HUES48 (cell line): Measurements from ENCODE around the gene SLC44A5.
"Not testable (repeated sequence)": the region's sequence is repeated elsewhere in the genome, so short reads cannot be mapped to it uniquely, and the experiment has no call there.

Experiments
- H3K27ac ChIP-seq: one replicate; pipeline ENCODE4 v1.7.0; 2013; ENCODE audit warnings: low read depth, low read length, inconsistent platforms
- H3K27me3 ChIP-seq: 2 replicates; pipeline ENCODE4 v1.6.1; 2013; ENCODE audit warnings: mild to moderate bottlenecking, low read length; ENCODE audit not compliant: control insufficient read depth, insufficient read depth
- H3K36me3 ChIP-seq: 2 replicates; pipeline ENCODE4 v1.6.1; 2013; ENCODE audit warnings: low read length; ENCODE audit not compliant: control insufficient read depth, insufficient read depth
- H3K4me1 ChIP-seq: 2 replicates; pipeline ENCODE4 v1.6.1; 2013; ENCODE audit warnings: mild to moderate bottlenecking, low read length; ENCODE audit not compliant: control insufficient read depth, insufficient read depth
- H3K4me3 ChIP-seq: 2 replicates; pipeline ENCODE4 v1.5.1; 2013; ENCODE audit warnings: mild to moderate bottlenecking, low read depth, low read length
- H3K9ac ChIP-seq: 2 replicates; pipeline ENCODE4 v1.6.1; 2013; ENCODE audit warnings: mild to moderate bottlenecking, low read depth, low read length, moderate library complexity
- H3K9me3 ChIP-seq: 2 replicates; pipeline ENCODE4 v1.6.1; 2013; ENCODE audit warnings: low read length; ENCODE audit not compliant: control insufficient read depth, insufficient read depth

Gene SLC44A5

DNA sequence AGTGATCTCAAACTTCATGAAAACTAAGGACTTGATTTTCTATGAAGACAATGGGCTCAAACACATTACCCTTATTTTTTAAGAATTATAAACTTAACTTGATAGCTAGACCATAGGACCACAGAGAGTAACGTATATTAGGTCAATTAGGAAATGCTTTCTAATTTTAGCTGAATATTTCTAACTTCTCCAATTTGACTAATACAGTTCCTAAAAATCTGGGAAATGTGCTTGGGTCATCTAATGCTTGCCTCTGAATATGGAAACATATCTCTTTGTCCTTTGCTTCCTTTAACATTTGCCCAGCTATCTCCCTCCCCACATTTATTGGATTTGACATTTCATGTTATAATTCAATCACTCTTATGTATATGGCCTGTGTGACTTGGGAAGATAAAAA, 335.3 kb downstream of the SLC44A5 start:
- no peaks in the 10 kb centered on the region for H3K36me3 ChIP-seq
- no peak overlapping the region for H3K4me3 ChIP-seq
- no peak overlapping the region for H3K27ac ChIP-seq
- no peak overlapping the region for H3K9ac ChIP-seq
- H3K4me1 ChIP-seq: no peaks in the 10 kb centered on the region
- no peaks in the 10 kb centered on the region for H3K27me3 ChIP-seq
- no peaks in the 10 kb centered on the region for H3K9me3 ChIP-seq

- no peaks in the 10 kb centered on the region for H3K36me3 ChIP-seq
- H3K4me1 ChIP-seq: no peaks in the 10 kb centered on the region
- no peak overlapping the region for H3K4me3 ChIP-seq
- no peaks in the 10 kb centered on the region for H3K27me3 ChIP-seq
- no peak overlapping the region for H3K9ac ChIP-seq
- H3K27ac ChIP-seq: no peak overlapping the region
- no peaks in the 10 kb centered on the region for H3K9me3 ChIP-seq
Measured at GRCh38 chr1:75274920-75275506, 335.9 kb downstream of the SLC44A5 start.

- H3K9ac ChIP-seq: no peak overlapping the region
- no peaks in the 10 kb centered on the region for H3K9me3 ChIP-seq
- H3K27me3 ChIP-seq: no peaks in the 10 kb centered on the region
- no peak overlapping the region for H3K27ac ChIP-seq
- no peaks in the 10 kb centered on the region for H3K36me3 ChIP-seq
- no peak overlapping the region for H3K4me3 ChIP-seq
- H3K4me1 ChIP-seq: no peaks in the 10 kb centered on the region
Measured at GRCh38 chr1:75273110-75273509, 337.8 kb downstream of the SLC44A5 start.

DNA sequence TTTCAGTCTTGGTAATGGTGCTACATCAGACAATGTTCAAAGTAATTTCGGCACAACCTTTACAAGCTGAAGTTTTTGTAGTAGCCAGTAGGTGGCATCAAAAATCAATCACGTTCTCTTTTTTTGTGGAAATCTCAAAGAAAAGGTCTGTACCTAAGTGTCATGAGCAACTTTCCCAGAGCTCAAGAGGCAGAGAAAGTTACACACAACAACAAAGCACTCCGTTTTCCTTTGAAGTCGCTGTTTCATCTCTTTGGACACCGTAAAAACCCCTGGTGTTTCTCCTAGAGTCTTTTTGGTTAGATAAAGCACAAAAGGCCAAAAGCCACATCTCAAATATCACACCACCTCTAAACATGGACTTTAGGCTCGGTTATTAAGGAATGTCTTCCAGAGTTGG, 345.1 kb downstream of the SLC44A5 start:
- H3K27me3 ChIP-seq: no peaks in the 10 kb centered on the region
- no peaks in the 10 kb centered on the region for H3K4me1 ChIP-seq
- no peaks in the 10 kb centered on the region for H3K9me3 ChIP-seq
- no peak overlapping the region for H3K27ac ChIP-seq
- no peaks in the 10 kb centered on the region for H3K36me3 ChIP-seq
- H3K9ac ChIP-seq: no peak overlapping the region
- H3K4me3 ChIP-seq: no peak overlapping the region

DNA sequence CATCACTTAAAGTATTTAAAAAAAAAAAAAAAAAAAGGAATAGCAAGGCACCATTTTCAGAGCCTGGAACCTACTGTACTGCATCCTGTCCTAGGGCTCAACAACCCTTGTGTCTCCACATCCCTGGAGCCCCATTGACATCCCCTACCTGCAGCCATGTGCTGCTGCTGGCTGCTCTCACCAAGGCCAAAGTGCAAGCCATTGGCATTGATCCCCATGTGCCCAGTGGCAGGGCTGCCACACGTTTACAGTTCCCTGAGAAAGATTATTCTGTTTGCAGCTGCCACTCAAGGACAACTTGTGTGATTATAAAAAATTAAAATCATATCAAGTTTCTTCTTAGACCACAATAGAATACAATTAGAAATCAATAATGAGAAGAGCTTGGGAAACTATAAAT, 346.8 kb downstream of the SLC44A5 start:
- H3K9ac ChIP-seq: no peak overlapping the region
- no peaks in the 10 kb centered on the region for H3K9me3 ChIP-seq
- H3K36me3 ChIP-seq: no peaks in the 10 kb centered on the region
- no peaks in the 10 kb centered on the region for H3K4me1 ChIP-seq
- no peaks in the 10 kb centered on the region for H3K27me3 ChIP-seq
- no peak overlapping the region for H3K27ac ChIP-seq
- no peak overlapping the region for H3K4me3 ChIP-seq

GRCh38 chr1:75263616-75264015, 347.3 kb downstream of the SLC44A5 start:
- H3K9me3 ChIP-seq, H3K4me3 ChIP-seq, H3K27ac ChIP-seq, H3K4me1 ChIP-seq, H3K36me3 ChIP-seq, H3K9ac ChIP-seq, H3K27me3 ChIP-seq: not testable (repeated sequence)

DNA sequence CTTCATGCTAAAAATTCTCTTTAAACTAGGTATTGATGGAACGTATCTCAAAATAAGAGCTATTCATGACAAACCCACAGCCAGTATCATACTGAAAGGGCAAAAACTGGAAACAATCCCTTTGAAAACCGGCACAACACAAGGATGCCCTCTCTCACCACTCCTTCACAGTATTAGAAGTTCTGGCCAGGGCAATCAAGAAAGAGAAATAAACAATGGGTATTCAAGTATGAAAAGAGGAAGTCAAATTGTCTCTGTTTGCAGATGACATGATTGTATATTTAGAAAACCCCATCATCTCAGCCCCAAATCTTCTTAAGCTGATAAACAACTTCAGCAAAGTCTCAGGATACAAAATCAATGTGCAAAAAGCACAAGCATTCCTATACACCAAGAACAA, 349.0 kb downstream of the SLC44A5 start:
- H3K27ac ChIP-seq, H3K4me3 ChIP-seq, H3K36me3 ChIP-seq, H3K27me3 ChIP-seq, H3K4me1 ChIP-seq, H3K9me3 ChIP-seq, H3K9ac ChIP-seq: not testable (repeated sequence)

DNA sequence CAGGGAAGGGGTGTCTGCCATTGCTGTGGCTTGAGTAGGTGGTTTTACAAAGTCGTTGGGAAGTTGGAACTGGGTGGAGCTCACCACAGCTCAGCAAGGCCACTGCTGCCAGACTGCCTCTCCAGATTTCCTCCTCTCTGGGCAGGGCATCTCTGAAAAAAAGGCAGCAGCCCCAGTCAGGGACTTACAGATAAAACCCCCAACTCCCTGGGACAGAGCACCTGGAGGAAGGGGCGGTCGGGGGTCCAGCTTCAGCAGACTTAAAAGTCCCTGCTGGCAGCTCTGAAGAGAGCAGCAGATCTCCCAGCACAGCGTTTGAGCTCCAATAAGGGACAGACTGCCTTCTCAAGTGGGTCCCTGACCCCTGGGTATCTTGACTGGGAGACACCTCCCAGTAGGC, 352.6 kb downstream of the SLC44A5 start:
- no peaks in the 10 kb centered on the region for H3K4me1 ChIP-seq
- no peaks in the 10 kb centered on the region for H3K36me3 ChIP-seq
- no peaks in the 10 kb centered on the region for H3K27me3 ChIP-seq
- H3K4me3 ChIP-seq: no peak overlapping the region
- H3K9ac ChIP-seq: no peak overlapping the region
- no peaks in the 10 kb centered on the region for H3K9me3 ChIP-seq
- no peak overlapping the region for H3K27ac ChIP-seq

- Histone ChIP-seq H3K9ac (no peak overlapping the region), H3K27ac (no peak overlapping the region), H3K36me3 (no peaks in the 10 kb centered on the region), H3K27me3 (no peaks in the 10 kb centered on the region), H3K4me3 (no peak overlapping the region), H3K9me3 (no peaks in the 10 kb centered on the region), H3K4me1 (no peaks in the 10 kb centered on the region)
Measured at GRCh38 chr1:75257424-75257823, 353.5 kb downstream of the SLC44A5 start.

DNA sequence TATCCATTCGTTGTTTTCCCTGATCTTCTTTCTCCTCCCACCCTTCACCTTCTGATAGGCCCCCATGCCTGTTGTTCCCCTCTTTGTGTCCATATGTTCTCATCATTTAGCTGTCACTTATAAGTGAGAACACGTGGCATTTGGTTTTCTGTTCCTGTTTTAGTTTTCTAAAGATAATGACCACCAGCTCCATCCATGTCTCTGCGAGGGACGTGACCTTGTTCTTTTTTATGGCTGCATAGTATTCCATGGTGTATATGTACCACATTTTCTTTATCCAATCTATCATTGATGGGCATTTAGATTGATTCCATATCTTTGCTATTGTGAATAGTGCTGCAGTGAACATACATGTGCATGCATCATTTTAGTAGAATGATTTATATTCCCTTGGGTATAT, 360.8 kb downstream of the SLC44A5 start:
- not testable (repeated sequence) for H3K36me3 ChIP-seq, H3K4me3 ChIP-seq, H3K4me1 ChIP-seq, H3K27ac ChIP-seq, H3K27me3 ChIP-seq, H3K9me3 ChIP-seq, H3K9ac ChIP-seq

GRCh38 chr1:75245239-75245638, 365.7 kb downstream of the SLC44A5 start:
- Histone ChIP-seq H3K4me1 (no peaks in the 10 kb centered on the region), H3K4me3 (no peak overlapping the region), H3K27me3 (no peaks in the 10 kb centered on the region), H3K9me3 (no peaks in the 10 kb centered on the region), H3K36me3 (no peaks in the 10 kb centered on the region), H3K9ac (no peak overlapping the region), H3K27ac (no peak overlapping the region)

- Histone ChIP-seq H3K27ac (no peak overlapping the region), H3K4me1 (no peaks in the 10 kb centered on the region), H3K9me3 (no peaks in the 10 kb centered on the region), H3K27me3 (no peaks in the 10 kb centered on the region), H3K9ac (no peak overlapping the region), H3K36me3 (no peaks in the 10 kb centered on the region), H3K4me3 (no peak overlapping the region)
Measured at GRCh38 chr1:75243124-75243523, 367.8 kb downstream of the SLC44A5 start.
